ENCODE measurements around the gene CACNG4.

GRCh38 chr17:66943484-66943883 lies 21.0 kb upstream of the CACNG4 start:
- TF ChIP-seq CTCF (IDR thresholded peaks at IDR 0.05) (no peak), POLR2A (IDR thresholded peaks at IDR 0.05) (no peak)

All from vagina (tissue), 2 donors.